Posterior cingulate gyrus (tissue), 11 donors: ENCODE measurements around the gene PDHX.

Source experiments
- DNase-seq, 10 donors: peaks; one replicate each; pipeline versions ENCODE4 v3.0.0 to v3.0.0-alpha.2; 2020 to 2021; ENCODE audit warnings: mixed read lengths in 3 of 10
- intact Hi-C: fragments of 100-400 bp; cut with DNase I; formaldehyde crosslinking; loops from one replicate; pipeline ENCODE4 v1.15.1; 2023

Gene PDHX

DNA sequence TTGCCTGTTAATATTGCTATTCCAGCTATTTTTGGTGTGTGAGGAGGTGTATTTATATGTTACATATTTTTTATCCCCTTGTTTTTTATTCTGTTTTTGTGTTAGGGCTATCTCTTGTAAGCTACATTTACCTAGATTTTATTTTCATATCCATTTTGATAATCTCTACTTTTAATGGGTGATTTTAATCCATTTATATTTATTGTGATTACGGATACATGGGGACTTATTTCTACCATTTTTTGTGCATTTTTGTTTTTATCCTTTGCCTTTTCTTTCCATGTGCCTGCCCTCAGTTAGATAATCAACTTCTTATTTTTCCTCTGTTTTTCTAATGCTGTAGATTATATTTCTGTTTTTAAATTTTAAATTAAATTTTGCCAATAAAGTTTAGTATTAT, 28.3 kb downstream of the PDHX start:
- DNase-seq, result no peak
- intact Hi-C loops, result no loop called here

DNA sequence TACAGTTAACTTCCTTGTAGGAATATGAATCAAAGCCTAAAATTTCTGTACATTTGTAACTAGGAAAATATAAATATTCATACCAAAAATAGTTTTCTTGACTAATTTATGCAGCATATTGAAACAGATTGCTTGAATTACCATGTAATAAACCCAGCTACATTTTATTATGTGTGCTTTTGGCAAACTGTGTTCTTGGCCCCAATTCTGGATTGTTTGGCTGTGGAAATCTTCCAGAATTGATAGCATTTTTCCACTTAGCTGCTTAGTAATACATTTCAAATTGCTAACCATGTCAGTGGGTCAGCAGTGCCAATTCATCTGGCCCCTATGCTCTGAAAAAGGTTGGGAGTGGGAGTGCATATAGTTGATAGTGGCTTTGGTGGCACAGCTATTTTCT, 32.3 kb downstream of the PDHX start:
- intact Hi-C loops, result no loop called here
- DNase-seq, result no peak

DNA sequence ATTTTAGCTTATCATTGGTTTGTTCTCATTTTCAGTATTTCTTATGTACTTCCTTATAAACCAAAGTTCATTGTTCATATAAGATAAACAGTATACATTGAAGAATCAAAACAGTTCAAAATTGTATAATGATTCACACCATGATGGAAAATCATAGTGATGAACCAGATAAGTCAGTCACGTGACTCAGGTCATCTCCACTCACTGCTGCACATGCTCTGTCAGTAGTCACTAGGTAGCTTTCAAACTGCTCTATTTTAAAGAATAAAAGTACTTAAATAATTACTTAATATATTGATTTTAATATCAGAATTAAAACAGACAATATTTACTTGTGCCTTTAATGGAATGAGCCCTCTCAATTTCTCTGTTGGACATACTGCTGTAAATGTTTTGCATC, 37.5 kb downstream of the PDHX start:
- no peak for DNase-seq
- intact Hi-C loops, result no loop called here

DNA sequence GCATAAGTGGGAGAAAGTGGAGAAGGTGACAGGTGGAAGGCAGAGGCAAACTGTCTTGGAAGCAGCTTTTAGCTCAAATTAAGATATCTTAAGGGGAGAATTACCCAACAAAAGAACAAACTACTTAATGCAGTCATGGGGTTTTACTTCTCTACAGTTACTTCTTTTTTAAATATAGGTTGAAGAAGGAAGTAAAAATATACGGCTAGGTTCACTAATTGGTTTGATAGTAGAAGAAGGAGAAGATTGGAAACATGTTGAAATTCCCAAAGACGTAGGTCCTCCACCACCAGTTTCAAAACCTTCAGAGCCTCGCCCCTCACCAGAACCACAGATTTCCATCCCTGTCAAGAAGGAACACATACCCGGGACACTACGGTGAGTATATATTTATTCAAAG, 40.8 kb downstream of the PDHX start:
- intact Hi-C loops, result no loop called here
- no peak for DNase-seq

DNA sequence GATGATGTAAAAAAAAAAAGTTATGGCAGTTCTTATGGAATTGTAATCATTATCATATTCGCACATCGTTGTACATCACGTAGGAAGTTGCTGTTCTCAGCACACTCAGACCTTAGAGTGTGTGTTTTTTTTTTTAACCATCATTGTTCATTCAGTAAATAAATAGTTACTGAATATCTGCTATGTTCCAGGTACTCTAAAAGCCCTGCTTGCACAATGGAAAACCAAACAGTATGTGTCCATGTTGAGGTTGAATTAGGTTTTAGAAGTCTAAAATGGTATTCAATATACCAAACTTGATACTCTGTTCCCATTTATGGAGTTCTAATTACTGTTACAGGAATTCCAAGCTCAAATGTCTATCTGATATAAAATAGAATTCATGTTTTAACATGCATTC, 41.2 kb downstream of the PDHX start:
- DNase-seq, result no peak
- intact Hi-C loops, result no loop called here

DNA sequence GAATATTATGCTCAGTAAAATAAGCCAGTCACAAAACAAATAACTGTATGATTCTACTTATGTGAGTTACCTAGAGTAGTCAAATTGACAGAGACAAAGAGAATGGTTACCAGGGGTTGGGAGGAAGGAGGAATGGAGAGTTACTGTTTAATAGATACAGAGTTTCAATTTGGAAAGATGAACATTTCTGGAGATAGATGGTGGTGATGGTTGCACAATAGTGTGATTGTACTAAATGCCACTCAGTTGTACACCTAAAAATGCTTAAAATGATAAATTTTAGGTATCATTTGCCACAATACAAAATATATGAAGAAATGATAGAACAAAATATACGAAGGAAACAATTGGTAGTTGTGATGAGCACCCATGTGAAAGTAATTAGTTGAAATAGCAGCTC, 43.4 kb downstream of the PDHX start:
- intact Hi-C loops, result no loop called here
- DNase-seq, result no peak

DNA sequence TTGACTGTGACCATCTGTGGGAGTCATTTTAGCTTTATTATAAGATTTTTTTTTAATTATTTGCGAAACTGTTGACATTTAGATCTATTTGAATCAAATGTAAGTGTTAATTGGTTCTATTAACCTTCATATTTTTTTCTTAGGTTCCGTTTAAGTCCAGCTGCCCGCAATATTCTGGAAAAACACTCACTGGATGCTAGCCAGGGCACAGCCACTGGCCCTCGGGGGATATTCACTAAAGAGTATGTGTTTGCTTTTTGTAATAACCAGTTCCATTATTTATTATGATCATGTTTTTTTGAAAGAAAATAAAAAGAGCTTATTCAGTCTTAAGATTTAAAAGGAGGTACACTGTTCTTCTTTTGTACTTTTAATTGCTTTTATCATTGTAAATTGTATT, 43.9 kb downstream of the PDHX start:
- intact Hi-C loops, result no loop called here
- peak in 3 of 10 donors; percentile 16 to 78 (median 44) for DNase-seq

DNA sequence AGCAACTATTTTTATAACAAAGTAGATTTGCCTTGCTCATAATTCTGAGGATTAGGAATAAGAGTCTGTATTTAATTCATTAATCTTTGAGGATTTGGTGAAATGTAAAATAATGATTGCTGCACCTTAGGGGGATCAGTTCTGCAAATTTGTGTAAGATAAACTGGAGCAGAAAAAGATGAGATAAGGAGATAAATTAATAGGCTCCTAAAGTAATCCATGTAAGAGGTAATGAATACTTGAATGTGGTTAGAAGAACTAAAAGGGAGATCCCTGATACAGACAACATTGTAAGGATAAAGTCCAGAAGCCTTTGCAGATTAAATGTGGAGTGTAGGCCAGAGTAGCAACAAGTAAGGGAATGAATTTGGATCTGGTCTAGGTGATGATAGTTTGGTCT, 45.6 kb downstream of the PDHX start:
- intact Hi-C loops, result no loop called here

DNA sequence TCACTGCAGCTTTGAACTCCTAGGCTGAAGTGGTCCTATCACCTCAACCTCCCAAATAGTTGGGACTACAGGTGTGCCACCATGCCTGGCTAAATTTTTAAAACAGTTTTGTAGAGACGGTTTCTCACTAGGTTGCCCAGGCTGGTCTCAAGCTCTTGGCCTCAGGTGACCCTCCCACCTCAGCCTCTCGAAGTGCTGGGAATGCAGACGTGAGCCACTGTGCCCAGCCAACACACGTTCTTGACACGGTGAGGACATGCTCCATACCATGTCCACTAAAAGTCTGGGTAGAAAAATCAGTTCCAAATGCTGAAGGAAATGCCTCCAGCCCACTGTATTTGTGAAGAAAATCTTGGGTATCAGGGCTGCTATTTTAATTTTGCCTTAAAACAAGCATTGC, 46.9 kb downstream of the PDHX start:
- no peak for DNase-seq
- intact Hi-C loops, result no loop called here

More for the DNA sequence above, 45.6 kb downstream of the PDHX start:
- DNase-seq, result no peak

DNA sequence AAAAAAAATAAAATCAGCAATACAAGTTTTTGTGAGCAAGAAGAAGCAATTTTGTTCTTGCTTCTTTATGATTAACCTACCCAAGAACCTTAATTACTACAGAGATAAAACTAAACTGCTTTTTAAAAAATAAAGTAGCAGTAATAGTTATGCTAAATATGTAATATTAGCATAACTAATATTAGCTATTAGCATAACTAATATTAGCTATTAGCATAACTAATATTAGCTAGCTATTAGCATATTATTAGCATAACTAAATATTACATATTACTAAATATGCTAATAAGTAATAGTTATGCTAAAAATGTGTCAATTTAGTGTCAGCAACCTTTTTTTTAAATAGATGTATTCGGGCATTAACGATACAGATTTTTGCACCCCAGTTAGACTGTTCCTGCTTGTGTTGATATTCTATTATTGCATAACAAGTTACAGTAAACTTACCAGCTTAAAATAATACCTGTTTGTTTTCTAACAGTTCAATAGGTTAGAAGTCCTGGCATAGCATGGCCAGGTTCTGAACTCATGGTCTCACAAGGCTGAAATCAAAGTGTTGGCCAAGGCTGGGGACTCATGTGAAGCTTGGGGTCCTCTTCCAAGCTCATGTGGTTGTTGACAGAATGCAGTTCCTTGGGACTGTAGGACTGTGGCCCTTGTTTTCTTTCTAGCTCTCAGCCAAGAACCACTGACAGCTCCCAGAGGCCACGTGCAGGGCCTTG, 48.4 kb downstream of the PDHX start:
- no peak for DNase-seq
- intact Hi-C loops, result no loop called here

DNA sequence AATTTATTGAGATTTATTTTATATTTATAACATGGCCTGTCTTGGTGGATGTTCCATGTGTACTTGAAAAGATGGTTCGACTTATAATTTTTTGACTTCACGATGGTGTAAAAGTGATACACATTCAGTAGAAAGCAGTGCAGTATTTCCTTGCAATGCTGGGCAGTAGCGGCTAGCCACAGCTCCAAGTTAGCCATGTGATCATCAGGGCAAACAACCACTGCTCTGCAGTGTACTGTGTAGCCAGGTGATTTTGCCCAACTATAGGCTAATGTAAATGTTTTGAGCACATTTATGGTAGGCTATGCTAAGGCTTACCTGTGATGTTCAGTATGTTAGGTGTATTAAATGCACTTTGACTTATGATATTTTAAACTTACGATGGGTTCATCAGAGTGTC, 52.4 kb downstream of the PDHX start:
- intact Hi-C loops, result no loop called here
- DNase-seq, result no peak

DNA sequence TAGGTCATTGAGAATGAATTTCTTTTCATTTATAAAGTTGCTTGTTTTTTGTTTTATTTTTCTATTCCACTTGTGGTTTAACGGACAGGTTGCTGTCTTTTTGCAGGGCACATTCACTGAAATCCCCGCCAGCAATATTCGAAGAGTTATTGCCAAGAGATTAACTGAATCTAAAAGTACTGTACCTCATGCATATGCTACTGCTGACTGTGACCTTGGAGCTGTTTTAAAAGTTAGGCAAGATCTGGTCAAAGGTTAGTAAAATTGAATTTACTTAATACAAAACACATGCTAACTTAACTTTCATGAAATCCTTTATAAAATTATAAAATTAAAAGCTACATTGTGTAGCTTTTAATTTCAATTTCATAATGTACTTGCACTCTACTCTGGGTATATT, 53.6 kb downstream of the PDHX start:
- no peak for DNase-seq
- intact Hi-C loops, result no loop called here

DNA sequence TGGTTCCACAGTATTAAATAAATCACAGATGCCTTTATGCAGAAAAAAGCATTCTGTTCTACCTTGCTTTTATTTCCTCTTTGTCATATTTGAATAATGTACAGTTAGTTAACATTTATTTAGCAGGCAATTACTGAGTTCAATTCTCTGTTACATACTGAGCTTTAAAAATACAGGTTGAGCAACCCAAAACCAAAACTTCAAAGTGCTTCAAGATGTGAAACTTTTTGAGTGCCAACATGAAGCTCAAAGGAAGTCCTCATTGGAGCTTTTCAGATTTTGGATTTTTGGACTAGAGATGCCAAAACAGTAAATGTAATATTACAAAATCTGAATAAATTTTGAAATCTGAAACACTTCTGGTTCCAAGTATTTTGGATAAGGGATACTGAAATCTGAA, 54.1 kb downstream of the PDHX start:
- DNase-seq, result no peak
- intact Hi-C loops, result no loop called here

DNA sequence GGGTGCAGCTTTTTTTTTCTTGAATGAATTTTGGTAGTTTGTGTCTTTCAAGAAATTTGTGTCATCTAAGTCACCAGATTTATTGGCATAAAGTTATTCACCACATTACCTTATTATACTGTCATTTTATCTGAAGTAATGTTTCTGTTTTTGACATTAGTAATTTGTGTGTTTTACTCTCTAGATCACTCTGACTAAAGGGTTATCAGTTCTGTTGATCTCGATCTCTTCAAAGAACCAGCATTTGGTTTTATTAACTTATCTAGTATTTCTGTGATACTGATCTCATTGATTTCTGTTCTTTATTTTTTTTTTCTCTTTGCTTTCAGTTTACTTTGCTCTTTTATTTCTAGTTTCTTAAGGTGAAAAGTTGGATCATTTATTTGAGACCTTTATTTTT, 55.5 kb downstream of the PDHX start:
- DNase-seq, result no peak
- intact Hi-C loops, result no loop called here

DNA sequence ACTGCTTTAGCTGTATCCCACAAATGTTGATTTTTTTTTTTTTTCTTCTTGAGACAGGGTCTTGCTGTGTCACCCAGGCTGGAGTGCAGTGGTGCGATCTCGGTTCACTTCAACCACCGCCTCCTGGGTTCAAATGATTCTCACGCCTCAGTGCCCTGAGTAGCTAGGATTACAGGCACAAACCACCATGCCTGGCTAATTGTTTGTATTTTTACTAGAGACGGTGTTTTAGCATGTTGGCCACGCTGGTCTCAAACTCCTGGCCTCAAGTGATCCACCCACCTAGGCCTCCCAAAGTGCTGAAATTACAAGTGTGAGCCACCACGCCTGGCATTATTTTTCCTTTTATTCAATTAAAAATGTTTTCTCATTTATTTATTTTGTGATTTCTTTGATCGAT, 55.9 kb downstream of the PDHX start:
- DNase-seq, result no peak
- intact Hi-C loops, result no loop called here

DNA sequence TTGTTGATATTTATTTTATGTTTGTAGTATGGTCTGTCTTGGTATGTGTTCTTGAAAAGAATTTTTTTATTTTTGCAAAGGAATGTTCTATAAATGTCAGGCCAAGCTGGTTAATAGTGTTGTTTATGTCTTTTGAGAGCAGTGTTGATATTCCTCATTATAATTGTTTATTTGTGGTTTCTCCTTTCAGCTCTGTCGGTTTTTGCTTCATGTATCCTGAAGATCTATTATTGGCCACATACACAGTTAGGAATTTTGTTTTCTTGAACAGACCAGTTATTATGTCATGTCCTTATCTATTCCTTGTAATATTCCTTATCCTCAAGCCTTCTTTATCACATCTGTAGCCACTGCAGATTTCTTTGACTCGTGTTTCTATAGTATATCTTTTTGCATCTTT, 56.5 kb downstream of the PDHX start:
- intact Hi-C loops, result no loop called here
- no peak for DNase-seq

DNA sequence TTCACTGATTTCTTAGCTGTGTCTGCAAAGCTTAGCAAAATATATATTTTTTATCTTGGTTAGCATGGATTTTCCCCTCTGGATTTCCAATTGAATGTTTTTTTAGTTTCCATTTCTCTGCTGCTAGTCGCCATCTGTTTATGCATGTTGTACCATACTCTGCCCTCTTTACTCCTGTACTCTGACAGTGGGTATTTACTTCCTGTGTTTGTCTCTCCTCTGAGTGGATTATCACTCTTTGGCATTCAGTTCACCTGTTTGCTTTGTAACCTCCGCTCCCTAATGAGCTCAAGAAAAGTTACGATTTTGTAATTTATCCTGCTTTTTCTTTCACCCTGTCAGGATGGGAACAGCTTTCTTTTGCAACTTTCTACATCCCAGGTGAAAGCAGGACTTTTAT, 59.1 kb downstream of the PDHX start:
- DNase-seq, result no peak
- intact Hi-C loops, result no loop called here

DNA sequence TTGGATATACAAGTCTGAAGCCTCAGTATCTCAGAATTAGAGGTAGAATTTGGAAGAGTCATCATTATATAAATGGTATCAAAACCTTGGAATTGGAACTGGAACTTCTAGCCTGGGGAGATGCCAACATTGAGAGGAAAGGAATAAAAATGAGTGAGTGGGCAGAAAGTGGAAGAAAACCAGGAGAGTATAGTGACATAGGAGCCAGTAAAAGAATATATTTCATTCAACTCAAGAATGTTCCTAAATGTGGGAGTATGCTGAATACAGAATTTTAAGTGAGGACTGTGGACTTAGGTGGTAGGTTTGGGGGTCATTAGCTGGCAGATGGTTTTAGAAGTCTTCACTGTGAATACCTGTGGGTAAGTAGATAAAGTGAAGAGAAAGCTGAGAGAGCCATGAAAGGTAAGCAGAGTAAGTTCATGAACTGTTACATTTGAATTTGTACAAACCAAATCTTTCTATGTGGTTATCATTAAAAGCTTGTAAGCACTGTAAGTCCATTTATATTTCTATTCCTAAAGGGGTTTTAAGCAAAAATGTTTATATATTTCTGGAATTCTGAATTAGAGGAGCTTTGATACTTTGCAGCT, 60.2 kb downstream of the PDHX start:
- intact Hi-C loops, result no loop called here
- DNase-seq, result no peak

DNA sequence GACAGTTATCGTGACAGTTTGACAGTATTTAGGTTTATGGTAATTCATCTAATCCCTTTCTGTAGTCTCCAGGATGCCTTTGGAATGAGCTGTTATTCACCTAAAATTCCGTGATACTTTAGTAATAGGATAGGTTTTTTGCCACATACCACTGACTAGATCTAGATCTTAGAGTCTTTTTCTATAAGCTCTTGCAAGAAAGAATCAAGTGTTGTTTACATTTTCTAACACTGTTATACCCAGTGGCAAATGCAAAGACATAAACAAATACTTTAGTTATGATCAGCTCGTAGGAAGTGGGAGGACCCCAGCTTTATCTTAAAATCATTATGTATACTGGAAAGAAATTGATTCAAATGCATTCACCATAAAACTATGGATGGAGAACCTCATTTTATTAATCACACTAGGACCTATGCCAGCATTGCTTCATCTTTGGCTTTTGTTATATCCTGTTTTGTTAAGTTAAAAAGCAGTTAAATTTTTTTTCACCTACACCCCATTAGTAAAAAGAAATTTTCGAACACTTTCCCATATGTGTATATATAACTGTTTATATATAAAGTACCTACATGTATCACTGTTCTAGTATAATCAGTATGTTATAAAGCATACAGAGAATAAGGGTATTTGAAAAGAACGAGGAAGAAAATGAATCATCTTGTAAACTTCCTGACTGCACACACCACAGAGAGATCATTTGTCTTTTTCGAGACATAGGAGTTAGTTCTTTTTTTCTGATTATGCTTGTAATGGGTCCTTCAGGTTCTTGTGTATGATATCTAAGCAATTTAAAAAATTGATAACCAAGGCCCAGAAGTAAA, 60.9 kb downstream of the PDHX start:
- intact Hi-C loops, result no loop called here
- no peak for DNase-seq

DNA sequence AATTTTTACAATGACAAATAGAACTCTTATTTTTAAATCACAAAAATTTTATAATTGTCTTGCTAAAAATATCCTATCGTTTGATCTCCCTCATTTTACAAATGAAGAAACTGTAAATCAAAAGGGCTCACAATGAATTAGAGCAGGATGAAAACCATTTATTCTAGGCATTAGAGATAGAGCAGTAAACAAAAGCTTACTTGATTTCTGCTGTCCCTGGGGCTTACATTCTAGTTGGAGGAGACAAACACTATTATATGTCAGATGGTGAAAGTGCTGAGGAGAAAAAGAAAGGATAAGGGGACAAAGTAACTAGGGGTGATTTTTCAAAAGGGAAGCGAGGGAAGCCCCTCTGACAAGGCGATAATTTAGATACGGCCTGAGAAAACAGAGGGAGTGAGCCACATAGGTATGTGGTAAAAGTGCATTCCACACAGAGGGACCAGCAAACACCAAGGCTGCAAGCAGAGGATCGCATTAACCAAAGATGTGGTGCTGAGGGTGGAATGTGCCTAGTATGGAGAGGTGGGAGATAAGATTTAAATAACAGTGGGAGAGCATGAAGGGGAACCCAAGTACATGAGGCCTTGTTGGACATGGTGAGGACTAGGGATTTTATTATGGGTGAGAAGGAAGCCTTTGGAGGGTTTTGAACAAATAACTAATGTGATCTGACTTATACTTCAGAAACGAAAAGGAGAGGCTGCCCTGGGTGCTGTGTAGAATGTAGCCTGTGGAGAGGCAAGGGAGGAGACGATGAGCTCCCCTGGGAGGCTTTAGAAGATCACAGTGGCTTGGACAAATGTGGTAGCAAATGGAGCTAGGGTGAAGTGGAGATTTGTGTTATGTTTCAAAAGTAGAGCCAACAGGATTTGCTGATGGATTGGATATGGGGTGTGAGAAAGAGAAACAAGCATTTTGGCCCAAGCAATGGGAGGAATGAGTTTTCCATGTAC, 62.1 kb downstream of the PDHX start:
- DNase-seq, result no peak
- intact Hi-C loops, result no loop called here

DNA sequence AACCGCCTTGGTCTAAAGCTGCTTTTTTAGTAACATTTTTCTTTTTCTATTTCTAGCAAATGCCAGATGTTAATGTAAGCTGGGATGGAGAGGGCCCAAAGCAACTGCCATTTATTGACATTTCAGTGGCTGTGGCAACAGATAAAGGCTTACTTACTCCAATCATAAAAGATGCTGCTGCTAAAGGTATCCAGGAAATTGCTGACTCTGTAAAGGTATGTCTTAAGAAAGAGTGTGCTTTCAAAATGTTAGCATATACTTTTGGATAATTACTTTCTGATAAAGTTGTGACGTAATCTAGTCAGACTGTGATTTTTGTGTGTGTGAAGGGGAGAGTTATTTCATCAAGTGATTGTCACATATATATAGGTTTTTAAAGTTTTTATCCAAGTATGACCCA, 68.1 kb downstream of the PDHX start:
- intact Hi-C loops, result no loop called here
- DNase-seq, result no peak
